HL-60 (cell line): ENCODE measurements around the gene SLC46A1.

Experiments
- DNase-seq, 2 experiments: peaks; one replicate each; pipeline ENCODE4 v3.0.0-alpha.2; 2010 to 2020; ENCODE audit warnings: low read depth in 1 of 2, low spot score in 1 of 2
- H3K27ac ChIP-seq: fragments of 250-450 bp; sonication (Bioruptor Pico); replicated peaks from 2 replicates; pipeline ENCODE4 v1.5.1; 2020; ENCODE audit warnings: mild to moderate bottlenecking, moderate library complexity
- H3K27me3 ChIP-seq: fragments of 250-450 bp; sonication (Bioruptor Pico); 2 replicates; pipeline ENCODE4 v1.5.1; 2021; ENCODE audit warnings: mild to moderate bottlenecking, moderate library complexity; ENCODE audit not compliant: insufficient read depth, poor library complexity, severe bottlenecking
- H3K4me3 ChIP-seq: replicated peaks from 2 replicates; pipeline ENCODE4 v1.5.1; 2011; ENCODE audit warnings: mild to moderate bottlenecking, control low read depth, low read length; ENCODE audit not compliant: insufficient read depth
- GABPA ChIP-seq: IDR thresholded peaks from 2 replicates; pipeline ENCODE4 v1.6.1; 2012; ENCODE audit warnings: low read depth
- POLR2AphosphoS5 ChIP-seq: IDR thresholded peaks from 2 replicates; pipeline ENCODE4 v1.6.1; 2012; ENCODE audit warnings: low read depth
- SPI1 ChIP-seq: IDR thresholded peaks from 2 replicates; pipeline ENCODE4 v1.6.1; 2012; ENCODE audit warnings: low read depth, mild to moderate bottlenecking, borderline replicate concordance
- TF ChIP-seq, protein P1 (sequence below): IDR thresholded peaks from 2 replicates; pipeline ENCODE4 v1.6.1; 2012; ENCODE audit warnings: low read depth; ENCODE audit not compliant: insufficient replicate concordance
- TF ChIP-seq, protein P2 (sequence below): IDR thresholded peaks from one replicate; pipeline ENCODE4 v1.5.1; 2011; ENCODE audit warnings: low read length, control low read depth, inconsistent platforms; ENCODE audit not compliant: insufficient read depth

SLC46A1 gene

DNA sequence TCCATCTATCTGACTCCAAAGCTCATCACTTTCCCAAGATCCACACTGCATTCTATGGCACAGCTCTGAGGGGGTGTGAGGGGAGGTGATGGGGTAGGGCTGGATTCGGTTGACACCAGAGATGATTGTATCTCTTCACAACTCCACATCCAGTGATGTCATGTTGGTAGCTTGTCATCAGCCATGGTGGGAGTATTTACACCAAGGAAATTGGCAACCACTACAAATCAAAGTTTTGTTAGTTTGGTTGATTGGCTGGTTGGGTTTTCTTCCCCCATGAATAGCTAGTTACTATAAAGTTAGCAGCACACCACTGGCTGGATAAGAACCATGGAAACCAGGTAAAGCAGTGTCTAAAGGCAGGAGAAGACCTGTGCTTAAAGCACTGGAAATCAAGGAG is 15.0 kb downstream of the SLC46A1 start:
- no peak for DNase-seq
- H3K27me3 ChIP-seq = no peaks in the 10 kb centered on the region
- no peak overlapping the region for H3K4me3 ChIP-seq
- H3K27ac ChIP-seq = no peak overlapping the region
- TF ChIP-seq, protein P1, sequence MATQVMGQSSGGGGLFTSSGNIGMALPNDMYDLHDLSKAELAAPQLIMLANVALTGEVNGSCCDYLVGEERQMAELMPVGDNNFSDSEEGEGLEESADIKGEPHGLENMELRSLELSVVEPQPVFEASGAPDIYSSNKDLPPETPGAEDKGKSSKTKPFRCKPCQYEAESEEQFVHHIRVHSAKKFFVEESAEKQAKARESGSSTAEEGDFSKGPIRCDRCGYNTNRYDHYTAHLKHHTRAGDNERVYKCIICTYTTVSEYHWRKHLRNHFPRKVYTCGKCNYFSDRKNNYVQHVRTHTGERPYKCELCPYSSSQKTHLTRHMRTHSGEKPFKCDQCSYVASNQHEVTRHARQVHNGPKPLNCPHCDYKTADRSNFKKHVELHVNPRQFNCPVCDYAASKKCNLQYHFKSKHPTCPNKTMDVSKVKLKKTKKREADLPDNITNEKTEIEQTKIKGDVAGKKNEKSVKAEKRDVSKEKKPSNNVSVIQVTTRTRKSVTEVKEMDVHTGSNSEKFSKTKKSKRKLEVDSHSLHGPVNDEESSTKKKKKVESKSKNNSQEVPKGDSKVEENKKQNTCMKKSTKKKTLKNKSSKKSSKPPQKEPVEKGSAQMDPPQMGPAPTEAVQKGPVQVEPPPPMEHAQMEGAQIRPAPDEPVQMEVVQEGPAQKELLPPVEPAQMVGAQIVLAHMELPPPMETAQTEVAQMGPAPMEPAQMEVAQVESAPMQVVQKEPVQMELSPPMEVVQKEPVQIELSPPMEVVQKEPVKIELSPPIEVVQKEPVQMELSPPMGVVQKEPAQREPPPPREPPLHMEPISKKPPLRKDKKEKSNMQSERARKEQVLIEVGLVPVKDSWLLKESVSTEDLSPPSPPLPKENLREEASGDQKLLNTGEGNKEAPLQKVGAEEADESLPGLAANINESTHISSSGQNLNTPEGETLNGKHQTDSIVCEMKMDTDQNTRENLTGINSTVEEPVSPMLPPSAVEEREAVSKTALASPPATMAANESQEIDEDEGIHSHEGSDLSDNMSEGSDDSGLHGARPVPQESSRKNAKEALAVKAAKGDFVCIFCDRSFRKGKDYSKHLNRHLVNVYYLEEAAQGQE = no peak
- TF ChIP-seq, protein P2, sequence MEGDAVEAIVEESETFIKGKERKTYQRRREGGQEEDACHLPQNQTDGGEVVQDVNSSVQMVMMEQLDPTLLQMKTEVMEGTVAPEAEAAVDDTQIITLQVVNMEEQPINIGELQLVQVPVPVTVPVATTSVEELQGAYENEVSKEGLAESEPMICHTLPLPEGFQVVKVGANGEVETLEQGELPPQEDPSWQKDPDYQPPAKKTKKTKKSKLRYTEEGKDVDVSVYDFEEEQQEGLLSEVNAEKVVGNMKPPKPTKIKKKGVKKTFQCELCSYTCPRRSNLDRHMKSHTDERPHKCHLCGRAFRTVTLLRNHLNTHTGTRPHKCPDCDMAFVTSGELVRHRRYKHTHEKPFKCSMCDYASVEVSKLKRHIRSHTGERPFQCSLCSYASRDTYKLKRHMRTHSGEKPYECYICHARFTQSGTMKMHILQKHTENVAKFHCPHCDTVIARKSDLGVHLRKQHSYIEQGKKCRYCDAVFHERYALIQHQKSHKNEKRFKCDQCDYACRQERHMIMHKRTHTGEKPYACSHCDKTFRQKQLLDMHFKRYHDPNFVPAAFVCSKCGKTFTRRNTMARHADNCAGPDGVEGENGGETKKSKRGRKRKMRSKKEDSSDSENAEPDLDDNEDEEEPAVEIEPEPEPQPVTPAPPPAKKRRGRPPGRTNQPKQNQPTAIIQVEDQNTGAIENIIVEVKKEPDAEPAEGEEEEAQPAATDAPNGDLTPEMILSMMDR = no peak
- TF ChIP-seq SPI1 (no peak), POLR2AphosphoS5 (no peak), GABPA (no peak)

GRCh38 chr17:28390563-28390962 is 15.4 kb downstream of the SLC46A1 start:
- TF ChIP-seq GABPA (no peak), POLR2AphosphoS5 (no peak), SPI1 (no peak)
- TF ChIP-seq, protein P1 = no peak
- TF ChIP-seq, protein P2 = no peak
- Histone ChIP-seq H3K4me3 (no peak overlapping the region), H3K27ac (no peak overlapping the region), H3K27me3 (no peaks in the 10 kb centered on the region)
- DNase-seq = no peak

DNA sequence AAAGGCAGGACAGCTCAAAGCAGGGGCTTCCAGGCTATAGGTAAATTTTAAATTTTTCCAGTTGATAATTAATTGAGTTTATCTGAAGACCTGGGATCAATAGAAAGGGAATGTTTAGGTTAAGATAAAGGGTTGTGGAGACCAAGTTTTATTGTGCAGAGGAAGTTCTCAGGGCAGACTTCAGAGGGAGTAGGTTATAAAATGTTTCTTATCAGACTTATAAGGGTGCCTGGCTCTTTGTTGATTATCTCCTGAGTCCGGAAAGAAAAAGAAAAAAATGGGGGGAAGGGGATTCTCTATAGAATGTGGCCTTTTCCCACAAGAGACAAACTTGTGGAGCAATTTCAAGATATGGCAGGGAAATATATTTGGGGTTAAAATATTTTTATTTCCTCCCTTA is 15.9 kb downstream of the SLC46A1 start:
- TF ChIP-seq, protein P1 = no peak
- TF ChIP-seq GABPA (no peak), POLR2AphosphoS5 (no peak), SPI1 (no peak)
- TF ChIP-seq, protein P2 = no peak
- Histone ChIP-seq H3K27ac (no peak overlapping the region), H3K27me3 (peaks cover 2% of the 10 kb centered on the region), H3K4me3 (no peak overlapping the region)
- DNase-seq = no peak
